HUES64 (cell line): ENCODE measurements around the gene ZBTB9.

Experiments used
- H3K27ac ChIP-seq: 2 replicates; pipeline ENCODE4 v1.7.0; 2013; ENCODE audit warnings: low read depth, low read length, inconsistent platforms
- H3K27me3 ChIP-seq: 2 replicates; pipeline ENCODE4 v1.6.1; 2013; ENCODE audit warnings: mild to moderate bottlenecking, low read length; ENCODE audit not compliant: insufficient read depth
- H3K36me3 ChIP-seq: 2 replicates; pipeline ENCODE4 v1.6.1; 2013; ENCODE audit warnings: mild to moderate bottlenecking, low read length; ENCODE audit not compliant: insufficient read depth
- H3K4me1 ChIP-seq: 2 replicates; pipeline ENCODE4 v1.6.1; 2013; ENCODE audit warnings: mild to moderate bottlenecking, low read length, moderate library complexity; ENCODE audit not compliant: insufficient read depth
- H3K4me3 ChIP-seq: 2 replicates; pipeline ENCODE4 v1.5.1; 2013; ENCODE audit warnings: mild to moderate bottlenecking, low read length, moderate library complexity
- H3K9ac ChIP-seq: 2 replicates; pipeline ENCODE4 v1.6.1; 2013; ENCODE audit warnings: mild to moderate bottlenecking, low read depth, low read length
- H3K9me3 ChIP-seq: 2 replicates; pipeline ENCODE4 v1.6.1; 2013; ENCODE audit warnings: low read depth, low read length; ENCODE audit not compliant: insufficient read depth
- WGBS: fragments of 150-250, 120-280 bp; methylation state at CpG from one replicate; pipeline ENCODE4 v1.1.7; 2013; ENCODE audit warnings: missing lambda C conversion rate; 5-methylcytosine and 5-hydroxymethylcytosine counted together

The ZBTB9 gene

DNA sequence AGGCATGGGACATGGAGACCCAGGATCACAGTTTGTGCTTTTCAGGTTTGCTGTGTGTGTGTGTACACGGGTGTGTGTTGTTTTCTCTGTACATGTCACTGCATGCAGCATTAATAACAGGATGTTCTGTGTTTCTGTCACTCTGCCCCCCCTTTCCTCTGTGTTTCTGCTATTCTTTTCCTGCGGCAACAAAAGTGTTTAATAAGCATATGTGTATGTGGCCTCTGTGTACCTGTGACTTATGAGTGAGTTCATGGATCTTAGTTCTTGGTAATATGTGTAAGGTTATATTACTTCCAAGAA is 24.7 kb upstream of the ZBTB9 start:
- no peak overlapping the region for H3K4me3 ChIP-seq
- H3K9me3 ChIP-seq, result no peaks in the 10 kb centered on the region
- 81% methylated on average over 2 of the region's 2 CpGs for WGBS
- H3K27me3 ChIP-seq, result no peaks in the 10 kb centered on the region
- peaks cover 53% of the 10 kb centered on the region for H3K4me1 ChIP-seq
- no peak overlapping the region for H3K9ac ChIP-seq
- H3K27ac ChIP-seq, result no peak overlapping the region
- H3K36me3 ChIP-seq, result no peaks in the 10 kb centered on the region

DNA sequence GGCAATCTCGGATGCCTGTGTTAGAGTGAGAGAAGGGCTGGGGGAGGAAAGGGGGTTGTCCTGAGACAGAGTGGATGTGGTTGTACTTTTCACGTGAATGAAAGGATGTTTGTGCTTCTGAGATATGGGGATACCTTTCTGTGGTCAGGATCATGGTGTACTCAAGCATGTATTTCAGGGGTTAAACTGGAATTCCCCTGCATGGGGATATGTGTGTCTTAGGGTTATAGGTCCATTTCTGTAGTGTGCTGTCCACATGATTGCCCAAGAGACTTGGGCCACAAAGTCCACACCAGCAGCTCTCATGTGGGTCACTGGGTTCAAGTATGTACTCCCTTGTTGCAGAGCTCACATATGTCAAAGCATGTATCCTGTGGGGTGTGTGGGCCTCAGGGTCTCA is 24.0 kb upstream of the ZBTB9 start:
- H3K4me1 ChIP-seq, result peaks cover 49% of the 10 kb centered on the region
- 62% methylated on average over 2 of the region's 2 CpGs for WGBS
- H3K27me3 ChIP-seq, result no peaks in the 10 kb centered on the region
- peak overlapping the region; percentile 100 for H3K27ac ChIP-seq
- peaks cover 5% of the 10 kb centered on the region for H3K36me3 ChIP-seq
- peak overlapping the region; percentile 57; the same call in 1 of the 2 replicates for H3K4me3 ChIP-seq
- H3K9me3 ChIP-seq, result no peaks in the 10 kb centered on the region
- H3K9ac ChIP-seq, result no peak overlapping the region

DNA sequence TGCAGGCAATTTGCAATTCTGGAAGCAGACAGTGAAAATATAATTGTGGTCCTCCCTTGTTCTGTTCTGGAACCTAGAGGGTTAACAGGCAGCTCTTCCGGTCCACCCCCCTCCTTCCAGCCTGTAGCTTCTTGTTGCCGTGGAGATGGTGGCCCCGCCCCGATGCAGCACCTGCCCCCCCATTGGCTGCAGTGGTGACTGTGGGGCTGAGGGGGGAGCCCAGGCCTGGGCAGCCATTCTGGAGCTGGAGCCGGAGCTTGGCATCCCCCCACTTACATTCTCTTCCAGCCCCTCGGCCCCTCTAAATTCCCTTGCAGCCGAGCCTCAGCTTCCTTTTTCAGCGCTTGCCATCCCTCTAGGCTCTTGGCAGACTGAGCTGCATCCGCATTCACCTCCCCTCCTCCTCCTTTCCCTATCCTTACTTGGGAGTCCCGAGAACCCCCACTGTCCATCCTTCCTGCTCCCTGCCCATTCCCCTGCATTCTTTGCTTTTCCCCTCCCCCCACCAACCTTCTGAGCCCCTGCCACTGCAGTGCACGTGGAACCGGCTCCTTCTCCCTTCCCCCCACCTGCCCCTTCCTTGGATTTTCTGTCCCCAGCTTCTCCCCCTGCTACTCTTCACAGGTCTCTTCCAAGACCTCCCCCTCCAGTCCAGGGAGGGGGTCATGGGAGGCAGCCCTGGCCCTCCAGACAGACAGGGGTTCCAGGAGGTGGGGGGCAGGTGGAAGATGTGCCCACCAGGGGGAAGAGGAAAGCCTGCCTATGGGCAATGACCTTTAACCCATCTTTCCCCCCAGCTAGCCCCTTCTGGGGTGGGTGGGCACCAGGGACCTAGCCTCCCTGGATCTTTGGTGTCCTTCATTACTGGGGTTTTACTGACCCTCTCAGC is 23.1 kb upstream of the ZBTB9 start:
- 1% methylated on average over 11 of the region's 12 CpGs for WGBS
- Histone ChIP-seq H3K4me3 (peak overlapping the region; percentile 57), H3K36me3 (peaks cover 14% of the 10 kb centered on the region), H3K4me1 (peaks cover 49% of the 10 kb centered on the region), H3K9ac (peak overlapping the region; percentile 83), H3K27me3 (no peaks in the 10 kb centered on the region), H3K27ac (peak overlapping the region; percentile 100), H3K9me3 (no peaks in the 10 kb centered on the region)

DNA sequence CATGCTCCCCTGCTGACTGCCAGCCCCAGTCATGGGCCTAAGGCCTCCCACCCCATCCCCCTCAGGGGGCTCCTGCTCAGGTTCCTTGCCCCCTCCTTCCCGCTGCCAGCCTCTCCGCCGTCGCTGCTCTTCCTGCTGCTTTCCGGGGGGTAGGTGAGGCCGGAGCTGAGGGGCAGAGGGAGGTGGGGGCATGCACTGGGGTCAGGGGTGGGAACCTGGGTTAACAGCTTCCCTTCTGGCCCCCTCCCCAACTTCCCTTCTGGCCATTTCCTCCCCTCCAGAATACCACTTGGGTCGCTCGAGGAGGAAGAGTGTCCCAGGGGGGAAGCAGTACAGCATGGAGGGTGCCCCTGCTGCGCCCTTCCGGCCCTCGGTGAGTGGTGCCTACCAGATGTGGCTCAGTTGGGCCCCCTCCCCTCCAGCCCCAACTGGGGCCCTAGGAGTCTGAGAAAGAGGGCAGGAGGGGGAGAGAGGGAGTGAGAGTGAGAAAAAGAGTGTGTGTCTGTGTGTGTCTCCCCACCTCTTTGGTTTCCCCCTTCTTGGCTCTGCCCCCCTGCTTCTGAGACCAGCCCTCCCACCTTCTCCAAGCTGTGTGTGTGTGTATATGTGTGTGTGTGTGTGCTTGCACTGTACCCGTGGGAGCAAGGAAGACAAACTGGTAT is 22.4 kb upstream of the ZBTB9 start:
- Histone ChIP-seq H3K9me3 (no peaks in the 10 kb centered on the region), H3K9ac (peak overlapping the region; percentile 83), H3K27ac (peak overlapping the region; percentile 100), H3K4me1 (peaks cover 48% of the 10 kb centered on the region), H3K4me3 (peak overlapping the region; percentile 57), H3K27me3 (no peaks in the 10 kb centered on the region), H3K36me3 (peaks cover 22% of the 10 kb centered on the region)
- 0% methylated on average over 7 of the region's 12 CpGs for WGBS

DNA sequence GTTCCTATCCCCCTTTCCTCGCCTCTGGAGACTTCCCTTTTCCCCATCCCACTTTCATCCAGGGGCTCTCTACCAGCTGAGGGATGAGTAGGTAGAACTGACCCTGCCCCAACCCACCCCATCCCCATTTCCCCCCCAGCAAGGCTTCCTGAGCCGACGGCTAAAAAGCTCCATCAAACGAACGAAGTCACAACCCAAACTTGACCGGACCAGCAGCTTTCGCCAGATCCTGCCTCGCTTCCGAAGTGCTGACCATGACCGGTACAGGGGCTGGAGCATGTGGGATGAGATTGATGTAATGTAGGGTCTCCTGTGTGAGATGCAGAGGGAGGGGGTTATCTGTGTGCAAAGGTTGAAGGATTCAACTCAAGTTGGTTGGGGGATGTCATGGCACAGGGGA is 21.8 kb upstream of the ZBTB9 start:
- peak overlapping the region; percentile 83 for H3K9ac ChIP-seq
- 27% methylated on average over 10 of the region's 10 CpGs for WGBS
- peaks cover 27% of the 10 kb centered on the region for H3K36me3 ChIP-seq
- H3K27me3 ChIP-seq, result no peaks in the 10 kb centered on the region
- H3K4me1 ChIP-seq, result peaks cover 44% of the 10 kb centered on the region
- H3K27ac ChIP-seq, result peak overlapping the region; percentile 100
- peak overlapping the region; percentile 57 for H3K4me3 ChIP-seq
- H3K9me3 ChIP-seq, result no peaks in the 10 kb centered on the region

DNA sequence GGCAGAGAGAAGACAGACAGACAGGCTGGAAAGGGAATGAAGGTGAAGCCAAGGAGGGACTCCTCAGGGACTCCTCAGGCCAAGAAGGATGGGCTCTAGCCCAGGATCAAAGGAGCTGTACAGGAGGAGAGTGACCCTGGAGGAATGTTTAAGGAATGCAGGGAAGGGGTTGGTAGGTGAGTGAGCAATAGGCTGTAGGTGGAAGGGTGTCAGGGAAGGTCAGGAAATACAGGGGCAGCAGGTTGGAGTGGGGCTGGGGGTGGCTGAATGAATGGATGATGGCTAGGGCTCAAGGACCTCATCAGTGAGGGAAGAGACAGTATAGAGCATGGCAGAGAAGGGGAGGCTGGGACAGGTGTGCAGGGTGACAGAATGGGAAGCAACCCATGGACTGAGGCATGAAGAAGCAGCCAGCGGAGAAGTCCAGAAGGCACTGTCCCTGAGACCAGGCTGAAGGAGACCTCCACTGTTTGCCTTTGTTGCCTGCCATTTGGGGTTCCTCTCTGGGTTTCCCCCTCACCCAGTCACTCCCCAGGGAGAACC is 21.3 kb upstream of the ZBTB9 start:
- peaks cover 44% of the 10 kb centered on the region for H3K4me1 ChIP-seq
- peak overlapping the region; percentile 100 for H3K27ac ChIP-seq
- H3K27me3 ChIP-seq, result no peaks in the 10 kb centered on the region
- peaks cover 32% of the 10 kb centered on the region for H3K36me3 ChIP-seq
- H3K4me3 ChIP-seq, result peak overlapping the region; percentile 57
- H3K9me3 ChIP-seq, result no peaks in the 10 kb centered on the region
- WGBS, result 64% methylated on average over 1 of the region's 1 CpG
- peak overlapping the region; percentile 33; the same call in 1 of the 2 replicates for H3K9ac ChIP-seq

DNA sequence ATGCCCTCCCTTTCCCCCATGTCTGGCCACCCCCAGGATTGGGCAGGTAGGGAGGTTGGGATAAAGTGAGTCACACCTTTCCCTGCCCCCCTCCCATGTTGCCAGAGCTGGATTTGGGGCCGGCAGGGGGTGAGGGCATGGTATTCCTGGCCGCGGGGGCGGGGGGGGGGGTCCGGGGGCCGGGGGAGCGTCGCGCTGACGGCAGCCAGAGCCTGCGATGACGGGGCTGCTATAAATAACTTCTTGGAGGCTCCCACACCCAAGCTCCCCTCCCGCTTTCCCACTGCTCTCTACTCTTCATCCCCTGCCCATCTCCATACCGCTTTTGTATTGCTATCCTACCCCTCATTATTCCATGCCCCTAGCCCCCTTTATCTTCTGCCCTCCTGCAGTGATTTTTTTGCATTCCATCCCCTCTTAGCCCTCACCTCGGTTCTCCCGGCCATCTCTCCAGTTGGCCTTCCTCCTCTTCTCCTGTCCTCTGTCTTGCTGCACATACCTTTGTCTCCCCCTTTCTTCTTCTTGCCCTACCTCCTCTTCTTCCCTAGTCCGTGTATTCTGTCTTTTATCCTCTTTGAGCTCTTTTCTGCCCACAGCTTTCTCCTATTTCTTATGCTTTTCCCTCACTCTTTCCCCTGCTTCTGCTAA is 20.7 kb upstream of the ZBTB9 start:
- Histone ChIP-seq H3K4me3 (peak overlapping the region; percentile 57), H3K27me3 (no peaks in the 10 kb centered on the region), H3K4me1 (peaks cover 39% of the 10 kb centered on the region), H3K9ac (peak overlapping the region; percentile 33; the same call in 1 of the 2 replicates), H3K9me3 (no peaks in the 10 kb centered on the region), H3K27ac (peak overlapping the region; percentile 100), H3K36me3 (peaks cover 37% of the 10 kb centered on the region)
- WGBS, result 5% methylated on average over 13 of the region's 17 CpGs

DNA sequence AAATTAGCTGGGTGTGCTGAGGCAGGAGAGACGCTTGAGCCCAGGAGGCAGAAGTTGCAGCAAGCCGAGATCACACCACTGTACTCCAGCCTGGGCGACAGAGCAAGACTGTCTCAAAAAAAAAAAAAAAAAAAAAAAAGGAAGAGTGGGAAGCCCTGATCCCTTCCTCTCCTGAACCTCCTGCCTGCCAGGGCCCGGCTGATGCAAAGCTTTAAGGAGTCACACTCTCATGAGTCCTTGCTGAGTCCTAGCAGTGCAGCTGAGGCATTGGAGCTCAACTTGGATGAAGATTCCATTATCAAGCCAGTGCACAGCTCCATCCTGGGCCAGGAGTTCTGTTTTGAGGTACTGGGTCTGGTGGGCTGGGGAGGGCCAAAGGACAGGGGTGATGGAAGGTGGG is 19.4 kb upstream of the ZBTB9 start:
- Histone ChIP-seq H3K4me1 (peaks cover 28% of the 10 kb centered on the region), H3K4me3 (no peak overlapping the region), H3K9ac (no peak overlapping the region), H3K27ac (no peak overlapping the region; the same call in 1 of the 2 replicates), H3K36me3 (peaks cover 48% of the 10 kb centered on the region), H3K9me3 (no peaks in the 10 kb centered on the region), H3K27me3 (no peaks in the 10 kb centered on the region)
- WGBS, result 96% methylated on average over 4 of the region's 4 CpGs

DNA sequence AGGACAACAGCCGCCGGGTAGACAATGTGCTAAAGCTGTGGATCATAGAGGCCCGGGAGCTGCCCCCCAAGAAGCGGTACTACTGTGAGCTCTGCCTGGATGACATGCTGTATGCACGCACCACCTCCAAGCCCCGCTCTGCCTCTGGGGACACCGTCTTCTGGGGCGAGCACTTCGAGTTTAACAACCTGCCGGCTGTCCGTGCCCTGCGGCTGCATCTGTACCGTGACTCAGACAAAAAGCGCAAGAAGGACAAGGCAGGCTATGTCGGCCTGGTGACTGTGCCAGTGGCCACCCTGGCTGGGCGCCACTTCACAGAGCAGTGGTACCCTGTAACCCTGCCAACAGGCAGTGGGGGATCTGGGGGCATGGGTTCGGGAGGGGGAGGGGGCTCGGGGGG is 16.7 kb upstream of the ZBTB9 start:
- 95% methylated on average over 18 of the region's 18 CpGs for WGBS
- no peak overlapping the region for H3K9ac ChIP-seq
- H3K4me3 ChIP-seq, result no peak overlapping the region
- H3K27ac ChIP-seq, result no peak overlapping the region
- no peaks in the 10 kb centered on the region for H3K9me3 ChIP-seq
- H3K36me3 ChIP-seq, result peaks cover 75% of the 10 kb centered on the region
- peaks cover 14% of the 10 kb centered on the region for H3K4me1 ChIP-seq
- H3K27me3 ChIP-seq, result no peaks in the 10 kb centered on the region

DNA sequence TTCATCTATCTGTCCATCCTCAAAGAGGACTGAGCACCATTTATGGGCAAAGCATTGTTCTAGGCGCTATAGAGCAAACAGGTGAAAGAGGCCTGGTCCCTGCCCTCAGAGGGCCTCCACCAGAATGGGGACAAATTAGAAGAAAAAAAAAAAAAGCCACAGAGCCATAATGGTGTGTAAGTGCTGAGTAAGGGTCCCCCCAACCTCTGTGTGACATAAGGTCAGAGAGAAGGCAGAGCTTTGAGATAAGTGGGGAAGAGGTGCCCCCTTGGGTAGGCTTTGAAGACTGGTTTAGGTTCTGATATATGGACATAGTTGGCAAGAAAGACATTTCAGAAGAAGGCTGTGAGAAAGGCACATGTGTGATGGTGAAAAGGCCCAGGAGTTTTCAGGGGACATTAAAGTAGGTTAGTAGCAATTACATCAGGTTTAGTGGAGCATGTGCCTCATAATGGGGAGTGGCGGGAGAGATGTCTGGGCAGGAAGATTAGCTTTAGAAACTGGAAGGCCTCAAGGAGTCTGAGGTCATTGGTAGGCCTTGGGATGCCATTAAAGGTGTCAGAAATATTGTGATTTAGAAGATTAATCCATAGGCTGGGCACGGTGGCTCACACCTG is 15.3 kb upstream of the ZBTB9 start:
- peaks cover 2% of the 10 kb centered on the region for H3K4me1 ChIP-seq
- H3K36me3 ChIP-seq, result peaks cover 86% of the 10 kb centered on the region
- H3K4me3 ChIP-seq, result no peak overlapping the region
- no peaks in the 10 kb centered on the region for H3K27me3 ChIP-seq
- 94% methylated on average over 3 of the region's 3 CpGs for WGBS
- no peaks in the 10 kb centered on the region for H3K9me3 ChIP-seq
- no peak overlapping the region for H3K9ac ChIP-seq
- H3K27ac ChIP-seq, result no peak overlapping the region
